ENCODE measurements around the gene MAPRE2. TPM values are rescaled to one million over a fixed set of nuclear protein-coding genes. Genes with fewer than 3 reads are reported as not detected.

The MAPRE2 gene
- total RNA-seq, result 15.8 to 19.6 TPM (median 17.1 TPM) in 3 replicates

DNA sequence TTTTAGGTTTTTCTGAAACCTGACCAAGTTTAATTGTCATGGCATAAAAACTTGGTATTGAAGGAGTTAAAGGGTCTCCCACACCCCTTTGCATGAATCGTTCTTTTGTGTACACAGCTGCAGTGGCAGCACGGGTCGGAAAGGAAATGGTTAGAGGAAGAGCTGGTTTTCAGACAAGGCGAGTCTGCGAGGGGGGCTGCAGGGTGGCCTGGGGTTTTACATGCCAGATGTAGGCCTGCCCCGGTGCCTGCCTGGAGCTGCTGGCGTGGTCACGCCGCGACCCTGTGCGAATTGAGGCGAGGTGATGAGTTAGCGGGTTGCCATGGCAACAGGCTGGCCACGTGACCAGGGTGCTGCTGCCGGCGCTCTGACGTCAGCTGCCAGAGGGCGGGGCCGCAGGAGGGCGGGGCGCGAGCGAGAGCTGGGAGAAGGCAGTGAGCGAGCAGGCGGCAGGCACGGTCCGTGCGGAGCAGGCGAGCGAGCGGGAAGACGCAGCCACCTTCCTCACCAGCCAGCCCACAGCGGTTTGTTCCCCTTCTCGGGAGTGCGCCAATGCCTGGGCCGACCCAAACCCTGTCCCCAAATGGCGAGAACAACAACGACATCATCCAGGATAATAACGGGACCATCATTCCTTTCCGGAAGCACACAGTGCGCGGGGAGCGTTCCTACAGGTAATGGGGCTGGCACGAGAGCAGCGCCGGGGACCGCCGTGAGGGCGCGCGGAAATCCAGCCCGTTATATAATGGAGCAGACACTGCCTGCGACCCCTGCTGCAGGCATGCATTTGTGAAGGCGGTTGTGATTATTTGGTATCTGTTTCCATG is at the start of gene MAPRE2:
TSS of gene MAPRE2 (plus strand) at position 426 of the 827 bp plus-strand sequence. CDS start at position 553, 127 bp downstream.
- Mint-ChIP-seq H3K4me1 (peaks cover 28% of the 10 kb centered on the region), H3K27me3 (ENCODE audit: low read depth) (no peaks in the 10 kb centered on the region), H3K27ac (peak within 1 kb of the TSS; percentile 99), H3K4me3 (peak within 1 kb of the TSS; percentile 92), H3K9me3 (no peaks in the 10 kb centered on the region), H3K36me3 (no peaks in the 10 kb centered on the region)
- TF ChIP-seq, protein P1, sequence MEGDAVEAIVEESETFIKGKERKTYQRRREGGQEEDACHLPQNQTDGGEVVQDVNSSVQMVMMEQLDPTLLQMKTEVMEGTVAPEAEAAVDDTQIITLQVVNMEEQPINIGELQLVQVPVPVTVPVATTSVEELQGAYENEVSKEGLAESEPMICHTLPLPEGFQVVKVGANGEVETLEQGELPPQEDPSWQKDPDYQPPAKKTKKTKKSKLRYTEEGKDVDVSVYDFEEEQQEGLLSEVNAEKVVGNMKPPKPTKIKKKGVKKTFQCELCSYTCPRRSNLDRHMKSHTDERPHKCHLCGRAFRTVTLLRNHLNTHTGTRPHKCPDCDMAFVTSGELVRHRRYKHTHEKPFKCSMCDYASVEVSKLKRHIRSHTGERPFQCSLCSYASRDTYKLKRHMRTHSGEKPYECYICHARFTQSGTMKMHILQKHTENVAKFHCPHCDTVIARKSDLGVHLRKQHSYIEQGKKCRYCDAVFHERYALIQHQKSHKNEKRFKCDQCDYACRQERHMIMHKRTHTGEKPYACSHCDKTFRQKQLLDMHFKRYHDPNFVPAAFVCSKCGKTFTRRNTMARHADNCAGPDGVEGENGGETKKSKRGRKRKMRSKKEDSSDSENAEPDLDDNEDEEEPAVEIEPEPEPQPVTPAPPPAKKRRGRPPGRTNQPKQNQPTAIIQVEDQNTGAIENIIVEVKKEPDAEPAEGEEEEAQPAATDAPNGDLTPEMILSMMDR (IDR thresholded peaks at IDR 0.05; ENCODE audit: unreplicated experiment), result no peak
- peak; percentile 99 to 100 for DNase-seq (ENCODE audit: low spot score in 2 of 2, unreplicated experiment in 2 of 2)

DNA sequence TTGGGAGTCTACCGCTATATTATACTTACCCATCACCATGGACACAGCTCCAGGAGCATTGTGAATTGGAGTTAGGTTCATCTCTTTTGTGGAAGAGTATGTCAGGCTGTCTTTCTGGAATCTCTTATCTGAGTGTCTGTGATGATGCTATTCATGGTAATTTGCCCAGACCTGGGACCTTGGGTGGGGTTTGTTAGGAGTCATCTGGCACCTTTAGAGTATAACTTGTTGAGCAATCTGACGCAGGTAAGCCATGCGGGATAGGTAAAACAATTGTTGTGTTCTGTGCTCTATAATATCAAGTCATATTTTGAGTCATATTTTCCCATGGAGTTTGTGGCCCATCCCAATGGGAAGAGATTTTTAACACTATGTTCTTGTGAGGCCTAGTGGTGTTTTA is 49.7 kb upstream of the MAPRE2 start:
- TF ChIP-seq, protein P1 (IDR thresholded peaks at IDR 0.05; ENCODE audit: unreplicated experiment), result no peak
- no peak for DNase-seq (ENCODE audit: low spot score in 2 of 2, unreplicated experiment in 2 of 2)
- H3K4me1 Mint-ChIP-seq, result peaks cover 9% of the 10 kb centered on the region
- H3K9me3 Mint-ChIP-seq, result no peaks in the 10 kb centered on the region
- H3K27me3 Mint-ChIP-seq (ENCODE audit: low read depth), result no peaks in the 10 kb centered on the region
- H3K4me3 Mint-ChIP-seq, result no peak overlapping the region
- no peaks in the 10 kb centered on the region for H3K36me3 Mint-ChIP-seq
- no peak overlapping the region for H3K27ac Mint-ChIP-seq

DNA sequence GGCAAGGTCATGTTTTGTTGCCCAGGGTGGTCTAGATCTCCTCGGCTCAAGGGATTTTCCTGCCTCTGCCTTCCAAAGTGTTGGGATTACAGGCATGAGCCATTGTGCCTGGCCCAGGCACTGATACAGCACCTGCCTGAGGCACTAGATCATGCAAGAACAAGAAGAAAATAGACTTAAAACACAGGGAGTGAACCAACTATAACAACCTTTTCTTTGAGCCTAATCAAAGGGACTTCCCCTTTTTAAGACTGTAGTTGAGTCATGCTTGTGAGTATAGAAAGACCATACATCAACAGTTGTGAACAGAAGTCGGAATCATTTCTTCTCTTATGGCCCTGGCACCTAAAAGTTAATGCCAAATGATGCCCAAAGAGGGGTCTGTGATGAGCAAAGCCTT is 47.9 kb upstream of the MAPRE2 start:
- Mint-ChIP-seq H3K27ac (no peak overlapping the region), H3K4me3 (no peak overlapping the region), H3K9me3 (no peaks in the 10 kb centered on the region), H3K4me1 (peaks cover 7% of the 10 kb centered on the region), H3K36me3 (no peaks in the 10 kb centered on the region), H3K27me3 (ENCODE audit: low read depth) (no peaks in the 10 kb centered on the region)
- no peak for DNase-seq (ENCODE audit: low spot score in 2 of 2, unreplicated experiment in 2 of 2)
- TF ChIP-seq, protein P1 (IDR thresholded peaks at IDR 0.05; ENCODE audit: unreplicated experiment), result no peak

DNA sequence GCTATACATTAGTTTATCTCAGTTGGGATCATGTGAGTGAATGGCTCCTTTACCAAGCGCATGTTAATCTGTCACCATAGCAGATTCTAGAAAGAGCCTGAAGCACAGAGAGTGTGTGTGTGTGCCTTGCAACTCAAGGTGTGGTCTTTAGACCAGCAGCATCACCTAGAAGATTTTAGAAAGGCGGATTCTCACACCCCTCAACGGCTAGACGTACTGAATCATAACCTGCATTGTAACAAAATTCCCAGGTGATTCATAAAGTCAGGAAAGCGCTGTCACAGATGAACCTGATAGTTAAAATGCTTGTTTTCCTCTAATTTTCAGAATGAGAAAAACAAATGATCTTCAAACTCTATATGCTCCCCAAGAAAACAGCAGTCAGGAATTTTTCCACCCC is 45.5 kb upstream of the MAPRE2 start:
- TF ChIP-seq, protein P1 (IDR thresholded peaks at IDR 0.05; ENCODE audit: unreplicated experiment), result no peak
- Mint-ChIP-seq H3K4me1 (peaks cover 5% of the 10 kb centered on the region), H3K4me3 (no peak overlapping the region), H3K9me3 (no peaks in the 10 kb centered on the region), H3K36me3 (no peaks in the 10 kb centered on the region), H3K27me3 (ENCODE audit: low read depth) (no peaks in the 10 kb centered on the region), H3K27ac (no peak overlapping the region)
- no peak for DNase-seq (ENCODE audit: low spot score in 2 of 2, unreplicated experiment in 2 of 2)

DNA sequence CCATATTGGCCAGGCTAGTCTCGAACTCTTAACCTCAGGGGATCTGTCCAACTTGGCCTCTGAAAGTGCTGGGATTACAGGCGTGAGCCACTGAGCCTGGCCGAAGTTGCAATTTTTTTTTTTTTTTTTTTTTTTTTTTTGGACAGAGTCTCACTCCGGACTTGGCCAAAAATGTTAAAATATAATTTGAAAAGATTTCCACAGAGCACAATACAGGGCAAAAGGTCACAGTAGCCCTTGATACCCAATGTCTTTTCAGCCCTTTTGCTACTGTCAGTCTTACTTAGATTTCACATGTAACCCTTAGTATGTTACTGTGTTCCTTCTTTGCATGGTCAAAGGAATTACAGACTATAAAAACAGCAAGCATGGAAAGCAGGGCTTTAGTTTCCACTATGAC is 42.6 kb upstream of the MAPRE2 start:
- no peak for DNase-seq (ENCODE audit: low spot score in 2 of 2, unreplicated experiment in 2 of 2)
- TF ChIP-seq, protein P1 (IDR thresholded peaks at IDR 0.05; ENCODE audit: unreplicated experiment), result no peak
- H3K36me3 Mint-ChIP-seq, result no peaks in the 10 kb centered on the region
- no peak overlapping the region for H3K27ac Mint-ChIP-seq
- peaks cover 5% of the 10 kb centered on the region for H3K4me1 Mint-ChIP-seq
- peaks cover 6% of the 10 kb centered on the region for H3K27me3 Mint-ChIP-seq (ENCODE audit: low read depth)
- no peaks in the 10 kb centered on the region for H3K9me3 Mint-ChIP-seq
- H3K4me3 Mint-ChIP-seq, result no peak overlapping the region
